HG02623 (cell line): Measurements from ENCODE around the gene PCYT2.
A peak's percentile ranks its signal among the peaks of the same experiment; 100 is the strongest.

Experiments
- ATAC-seq: cut with Tn5 transposase; IDR thresholded peaks from one replicate; pipeline ENCODE4 v1.9.1; 2021; ENCODE audit warnings: moderate library complexity; ENCODE audit not compliant: unreplicated experiment

PCYT2 gene

GRCh38 chr17:81914103-81914850, 3.1 kb upstream of the PCYT2 start:
- no peak for ATAC-seq

GRCh38 chr17:81913394-81914102, 2.3 kb upstream of the PCYT2 start:
- no peak for ATAC-seq

- no peak for ATAC-seq
These were observed 1.5 kb upstream of the PCYT2 start for GRCh38 chr17:81912441-81913309.

GRCh38 chr17:81911969-81912368, 770 bp upstream of the PCYT2 start:
- ATAC-seq, result no peak

GRCh38 chr17:81910840-81911276, 341 bp downstream of the PCYT2 start:
- ATAC-seq, result peak; percentile 15

- no peak for ATAC-seq
These were observed 996 bp downstream of the PCYT2 start for GRCh38 chr17:81909966-81910839.

GRCh38 chr17:81909231-81909630, 2.0 kb downstream of the PCYT2 start:
- no peak for ATAC-seq

- ATAC-seq, result no peak
These were observed 2.4 kb downstream of the PCYT2 start for GRCh38 chr17:81908793-81909192.

- ATAC-seq, result no peak
These were observed 3.7 kb downstream of the PCYT2 start for GRCh38 chr17:81907219-81908145.

- ATAC-seq, result no peak
These were observed 4.6 kb downstream of the PCYT2 start for GRCh38 chr17:81906476-81907218.

- ATAC-seq, result no peak
These were observed 5.2 kb downstream of the PCYT2 start for GRCh38 chr17:81905993-81906392.

GRCh38 chr17:81905424-81905875, 5.7 kb downstream of the PCYT2 start:
- no peak for ATAC-seq

- no peak for ATAC-seq
These were observed 6.4 kb downstream of the PCYT2 start for GRCh38 chr17:81904600-81905423.

GRCh38 chr17:81903896-81904599, 7.2 kb downstream of the PCYT2 start:
- ATAC-seq, result no peak

- ATAC-seq, result no peak
These were observed 7.8 kb downstream of the PCYT2 start for GRCh38 chr17:81903415-81903831.

- no peak for ATAC-seq
These were observed 8.4 kb downstream of the PCYT2 start for GRCh38 chr17:81902653-81903414.
